ENCODE measurements around the gene DOCK9.

DNA sequence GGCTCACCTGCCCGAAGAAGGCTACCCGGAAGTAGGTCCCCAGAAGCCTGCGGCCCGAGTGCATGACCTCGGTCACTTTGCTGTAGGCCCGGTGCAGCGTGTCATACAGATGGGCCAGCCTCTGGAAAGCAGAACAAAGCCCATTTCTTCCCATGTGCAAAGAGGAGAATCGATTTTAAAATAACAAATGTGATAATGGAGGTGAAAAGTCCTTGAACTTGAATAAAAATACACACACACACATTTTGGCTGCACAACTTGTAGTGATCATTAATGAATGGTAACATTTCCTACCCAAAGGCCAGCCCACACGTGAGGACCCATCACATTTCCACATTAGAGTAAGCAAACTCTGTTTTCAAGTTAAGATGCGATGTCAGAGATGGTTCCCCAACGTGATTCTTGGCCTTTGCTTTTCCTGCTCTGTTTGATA is 168.5 kb downstream of the DOCK9 start:
- TF ChIP-seq, protein P1, sequence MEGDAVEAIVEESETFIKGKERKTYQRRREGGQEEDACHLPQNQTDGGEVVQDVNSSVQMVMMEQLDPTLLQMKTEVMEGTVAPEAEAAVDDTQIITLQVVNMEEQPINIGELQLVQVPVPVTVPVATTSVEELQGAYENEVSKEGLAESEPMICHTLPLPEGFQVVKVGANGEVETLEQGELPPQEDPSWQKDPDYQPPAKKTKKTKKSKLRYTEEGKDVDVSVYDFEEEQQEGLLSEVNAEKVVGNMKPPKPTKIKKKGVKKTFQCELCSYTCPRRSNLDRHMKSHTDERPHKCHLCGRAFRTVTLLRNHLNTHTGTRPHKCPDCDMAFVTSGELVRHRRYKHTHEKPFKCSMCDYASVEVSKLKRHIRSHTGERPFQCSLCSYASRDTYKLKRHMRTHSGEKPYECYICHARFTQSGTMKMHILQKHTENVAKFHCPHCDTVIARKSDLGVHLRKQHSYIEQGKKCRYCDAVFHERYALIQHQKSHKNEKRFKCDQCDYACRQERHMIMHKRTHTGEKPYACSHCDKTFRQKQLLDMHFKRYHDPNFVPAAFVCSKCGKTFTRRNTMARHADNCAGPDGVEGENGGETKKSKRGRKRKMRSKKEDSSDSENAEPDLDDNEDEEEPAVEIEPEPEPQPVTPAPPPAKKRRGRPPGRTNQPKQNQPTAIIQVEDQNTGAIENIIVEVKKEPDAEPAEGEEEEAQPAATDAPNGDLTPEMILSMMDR (IDR thresholded peaks at IDR 0.05), result no peak
- TF ChIP-seq EP300 (IDR thresholded peaks at IDR 0.05; ENCODE audit: borderline replicate concordance in 1 of 2, low read depth in 1 of 2, low read length in 1 of 2) (no peak), NRF1 (IDR thresholded peaks at IDR 0.05; ENCODE audit: low read depth, low read length) (no peak), POLR2AphosphoS5 (IDR thresholded peaks at IDR 0.05; ENCODE audit: low read depth, low read length) (no peak)
- TF ChIP-seq, protein P2, sequence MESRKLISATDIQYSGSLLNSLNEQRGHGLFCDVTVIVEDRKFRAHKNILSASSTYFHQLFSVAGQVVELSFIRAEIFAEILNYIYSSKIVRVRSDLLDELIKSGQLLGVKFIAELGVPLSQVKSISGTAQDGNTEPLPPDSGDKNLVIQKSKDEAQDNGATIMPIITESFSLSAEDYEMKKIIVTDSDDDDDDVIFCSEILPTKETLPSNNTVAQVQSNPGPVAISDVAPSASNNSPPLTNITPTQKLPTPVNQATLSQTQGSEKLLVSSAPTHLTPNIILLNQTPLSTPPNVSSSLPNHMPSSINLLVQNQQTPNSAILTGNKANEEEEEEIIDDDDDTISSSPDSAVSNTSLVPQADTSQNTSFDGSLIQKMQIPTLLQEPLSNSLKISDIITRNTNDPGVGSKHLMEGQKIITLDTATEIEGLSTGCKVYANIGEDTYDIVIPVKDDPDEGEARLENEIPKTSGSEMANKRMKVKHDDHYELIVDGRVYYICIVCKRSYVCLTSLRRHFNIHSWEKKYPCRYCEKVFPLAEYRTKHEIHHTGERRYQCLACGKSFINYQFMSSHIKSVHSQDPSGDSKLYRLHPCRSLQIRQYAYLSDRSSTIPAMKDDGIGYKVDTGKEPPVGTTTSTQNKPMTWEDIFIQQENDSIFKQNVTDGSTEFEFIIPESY (IDR thresholded peaks at IDR 0.05; ENCODE audit: borderline replicate concordance, low read depth), result no peak
- TF ChIP-seq, protein P3, sequence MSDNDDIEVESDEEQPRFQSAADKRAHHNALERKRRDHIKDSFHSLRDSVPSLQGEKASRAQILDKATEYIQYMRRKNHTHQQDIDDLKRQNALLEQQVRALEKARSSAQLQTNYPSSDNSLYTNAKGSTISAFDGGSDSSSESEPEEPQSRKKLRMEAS (IDR thresholded peaks at IDR 0.05; ENCODE audit: low read depth), result no peak

Data from SK-N-SH (cell line).